Measurements from ENCODE around the gene NELL1.

GRCh38 chr11:20980736-20981135 is 311.4 kb downstream of the NELL1 start:
- TF ChIP-seq, protein P1, sequence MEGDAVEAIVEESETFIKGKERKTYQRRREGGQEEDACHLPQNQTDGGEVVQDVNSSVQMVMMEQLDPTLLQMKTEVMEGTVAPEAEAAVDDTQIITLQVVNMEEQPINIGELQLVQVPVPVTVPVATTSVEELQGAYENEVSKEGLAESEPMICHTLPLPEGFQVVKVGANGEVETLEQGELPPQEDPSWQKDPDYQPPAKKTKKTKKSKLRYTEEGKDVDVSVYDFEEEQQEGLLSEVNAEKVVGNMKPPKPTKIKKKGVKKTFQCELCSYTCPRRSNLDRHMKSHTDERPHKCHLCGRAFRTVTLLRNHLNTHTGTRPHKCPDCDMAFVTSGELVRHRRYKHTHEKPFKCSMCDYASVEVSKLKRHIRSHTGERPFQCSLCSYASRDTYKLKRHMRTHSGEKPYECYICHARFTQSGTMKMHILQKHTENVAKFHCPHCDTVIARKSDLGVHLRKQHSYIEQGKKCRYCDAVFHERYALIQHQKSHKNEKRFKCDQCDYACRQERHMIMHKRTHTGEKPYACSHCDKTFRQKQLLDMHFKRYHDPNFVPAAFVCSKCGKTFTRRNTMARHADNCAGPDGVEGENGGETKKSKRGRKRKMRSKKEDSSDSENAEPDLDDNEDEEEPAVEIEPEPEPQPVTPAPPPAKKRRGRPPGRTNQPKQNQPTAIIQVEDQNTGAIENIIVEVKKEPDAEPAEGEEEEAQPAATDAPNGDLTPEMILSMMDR (conservative IDR thresholded peaks at IDR 0.05 in 1 of 2, IDR thresholded peaks at IDR 0.05 in 1 of 2; ENCODE audit: extremely low read depth in 1 of 2, insufficient read depth in 1 of 2, low read depth in 1 of 2, low read length in 2 of 2), result no peak
- no peak for TF ChIP-seq EZH2 (IDR thresholded peaks at IDR 0.05; ENCODE audit: borderline replicate concordance, low read length)

Data from mammary epithelial cell (primary cell).